ENCODE data around the gene SESN1. TPM values are rescaled to one million over a fixed set of nuclear protein-coding genes. Genes with fewer than 3 reads are reported as not detected.

SESN1 gene
- total RNA-seq, 1 experiment from 2014 or later = 30.2 TPM

GRCh38 chr6:109052852-109053251, 41.8 kb downstream of the SESN1 start:
- Mint-ChIP-seq H3K27me3 (ENCODE audit: low read depth) (no peaks in the 10 kb centered on the region), H3K4me1 (peaks cover 13% of the 10 kb centered on the region), H3K36me3 (peaks cover 11% of the 10 kb centered on the region), H3K9me3 (peaks cover 15% of the 10 kb centered on the region), H3K27ac (no peak overlapping the region), H3K4me3 (no peak overlapping the region)
- no peak for ATAC-seq
- CTCF ChIA-PET = no interaction called here
- no peak for DNase-seq (ENCODE audit: low spot score)
- TF ChIP-seq ETV6 (CRISPR knock-in tag; IDR thresholded peaks at IDR 0.05) (no peak), KAT7 (CRISPR knock-in tag; IDR thresholded peaks at IDR 0.05; ENCODE audit: borderline replicate concordance) (no peak), ATF1 (CRISPR knock-in tag; IDR thresholded peaks at IDR 0.05) (no peak), CDX4 (CRISPR knock-in tag; IDR thresholded peaks at IDR 0.05; ENCODE audit: borderline replicate concordance) (no peak), RORB (CRISPR knock-in tag; IDR thresholded peaks at IDR 0.05) (no peak), FOXP4 (CRISPR knock-in tag; IDR thresholded peaks at IDR 0.05) (no peak), ZNF138 (CRISPR knock-in tag; conservative IDR thresholded peaks at IDR 0.05) (no peak), FOXK1 (CRISPR knock-in tag; IDR thresholded peaks at IDR 0.05) (no peak), ZNF396 (CRISPR knock-in tag; IDR thresholded peaks at IDR 0.05; ENCODE audit: borderline replicate concordance) (no peak), GTF2I (CRISPR knock-in tag; conservative IDR thresholded peaks at IDR 0.05) (no peak), ZBTB21 (CRISPR knock-in tag; IDR thresholded peaks at IDR 0.05; ENCODE audit: borderline replicate concordance) (no peak), NFATC4 (CRISPR knock-in tag; IDR thresholded peaks at IDR 0.05) (no peak), PREB (CRISPR knock-in tag; IDR thresholded peaks at IDR 0.05; ENCODE audit: borderline replicate concordance) (no peak), PRRX2 (CRISPR knock-in tag; IDR thresholded peaks at IDR 0.05) (no peak)
- TF ChIP-seq, protein P1, sequence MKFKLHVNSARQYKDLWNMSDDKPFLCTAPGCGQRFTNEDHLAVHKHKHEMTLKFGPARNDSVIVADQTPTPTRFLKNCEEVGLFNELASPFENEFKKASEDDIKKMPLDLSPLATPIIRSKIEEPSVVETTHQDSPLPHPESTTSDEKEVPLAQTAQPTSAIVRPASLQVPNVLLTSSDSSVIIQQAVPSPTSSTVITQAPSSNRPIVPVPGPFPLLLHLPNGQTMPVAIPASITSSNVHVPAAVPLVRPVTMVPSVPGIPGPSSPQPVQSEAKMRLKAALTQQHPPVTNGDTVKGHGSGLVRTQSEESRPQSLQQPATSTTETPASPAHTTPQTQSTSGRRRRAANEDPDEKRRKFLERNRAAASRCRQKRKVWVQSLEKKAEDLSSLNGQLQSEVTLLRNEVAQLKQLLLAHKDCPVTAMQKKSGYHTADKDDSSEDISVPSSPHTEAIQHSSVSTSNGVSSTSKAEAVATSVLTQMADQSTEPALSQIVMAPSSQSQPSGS (CRISPR knock-in tag; IDR thresholded peaks at IDR 0.05; ENCODE audit: borderline replicate concordance, low read depth) = no peak
- TF ChIP-seq, protein P2, sequence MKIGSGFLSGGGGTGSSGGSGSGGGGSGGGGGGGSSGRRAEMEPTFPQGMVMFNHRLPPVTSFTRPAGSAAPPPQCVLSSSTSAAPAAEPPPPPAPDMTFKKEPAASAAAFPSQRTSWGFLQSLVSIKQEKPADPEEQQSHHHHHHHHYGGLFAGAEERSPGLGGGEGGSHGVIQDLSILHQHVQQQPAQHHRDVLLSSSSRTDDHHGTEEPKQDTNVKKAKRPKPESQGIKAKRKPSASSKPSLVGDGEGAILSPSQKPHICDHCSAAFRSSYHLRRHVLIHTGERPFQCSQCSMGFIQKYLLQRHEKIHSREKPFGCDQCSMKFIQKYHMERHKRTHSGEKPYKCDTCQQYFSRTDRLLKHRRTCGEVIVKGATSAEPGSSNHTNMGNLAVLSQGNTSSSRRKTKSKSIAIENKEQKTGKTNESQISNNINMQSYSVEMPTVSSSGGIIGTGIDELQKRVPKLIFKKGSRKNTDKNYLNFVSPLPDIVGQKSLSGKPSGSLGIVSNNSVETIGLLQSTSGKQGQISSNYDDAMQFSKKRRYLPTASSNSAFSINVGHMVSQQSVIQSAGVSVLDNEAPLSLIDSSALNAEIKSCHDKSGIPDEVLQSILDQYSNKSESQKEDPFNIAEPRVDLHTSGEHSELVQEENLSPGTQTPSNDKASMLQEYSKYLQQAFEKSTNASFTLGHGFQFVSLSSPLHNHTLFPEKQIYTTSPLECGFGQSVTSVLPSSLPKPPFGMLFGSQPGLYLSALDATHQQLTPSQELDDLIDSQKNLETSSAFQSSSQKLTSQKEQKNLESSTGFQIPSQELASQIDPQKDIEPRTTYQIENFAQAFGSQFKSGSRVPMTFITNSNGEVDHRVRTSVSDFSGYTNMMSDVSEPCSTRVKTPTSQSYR (CRISPR knock-in tag; IDR thresholded peaks at IDR 0.05) = no peak
- POLR2A ChIA-PET = no interaction called here

- Mint-ChIP-seq H3K27ac (no peak overlapping the region), H3K9me3 (peaks cover 15% of the 10 kb centered on the region), H3K36me3 (peaks cover 11% of the 10 kb centered on the region), H3K27me3 (ENCODE audit: low read depth) (no peaks in the 10 kb centered on the region), H3K4me3 (no peak overlapping the region), H3K4me1 (peaks cover 13% of the 10 kb centered on the region)
- CTCF ChIA-PET = no interaction called here
- no peak for ATAC-seq
- no peak for DNase-seq (ENCODE audit: low spot score)
- POLR2A ChIA-PET = no interaction called here
- no peak for TF ChIP-seq STAT6 (CRISPR knock-in tag; conservative IDR thresholded peaks at IDR 0.05; ENCODE audit: low read depth)
- TF ChIP-seq MLX (CRISPR knock-in tag; IDR thresholded peaks at IDR 0.05) = no peak
- TF ChIP-seq ZNF219 (CRISPR knock-in tag; IDR thresholded peaks at IDR 0.05; ENCODE audit: borderline replicate concordance) = no peak
Measured at GRCh38 chr6:109052018-109052651, 42.5 kb downstream of the SESN1 start.
